ENCODE data around the gene PAK2. TPM values are rescaled to one million over a fixed set of nuclear protein-coding genes. Genes with fewer than 3 reads are reported as not detected.

PAK2 gene
- total RNA-seq, 2 donors from 2014 or later, result 37.4 to 48.3 TPM

DNA sequence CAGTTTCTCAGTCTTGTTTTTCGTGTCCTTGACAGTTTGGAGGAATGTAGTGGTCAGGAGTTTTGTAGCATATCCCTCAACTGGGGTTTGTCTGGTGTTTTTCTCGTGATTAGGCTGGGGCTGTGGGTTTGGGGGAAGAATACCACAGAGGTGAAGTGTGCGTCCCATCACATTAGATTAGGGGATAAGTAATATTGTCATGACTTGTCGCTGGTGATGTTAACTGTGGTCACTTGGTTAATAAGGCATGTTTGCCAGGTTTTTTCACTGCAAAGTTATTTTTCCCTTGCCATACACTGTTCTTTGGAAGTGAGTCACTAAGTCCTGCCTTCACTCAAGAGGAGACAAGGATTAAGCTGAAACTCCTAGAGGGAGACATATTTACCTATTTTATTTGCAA is 39.1 kb downstream of the PAK2 start:
- 30% methylated on average over 4 of the region's 4 CpGs for WGBS
- no peak overlapping the region for H3K27ac ChIP-seq

GRCh38 chr3:196782511-196782910 is 42.9 kb downstream of the PAK2 start:
- TF ChIP-seq POLR2A (IDR thresholded peaks at IDR 0.05), result no peak
- TF ChIP-seq, protein P1, sequence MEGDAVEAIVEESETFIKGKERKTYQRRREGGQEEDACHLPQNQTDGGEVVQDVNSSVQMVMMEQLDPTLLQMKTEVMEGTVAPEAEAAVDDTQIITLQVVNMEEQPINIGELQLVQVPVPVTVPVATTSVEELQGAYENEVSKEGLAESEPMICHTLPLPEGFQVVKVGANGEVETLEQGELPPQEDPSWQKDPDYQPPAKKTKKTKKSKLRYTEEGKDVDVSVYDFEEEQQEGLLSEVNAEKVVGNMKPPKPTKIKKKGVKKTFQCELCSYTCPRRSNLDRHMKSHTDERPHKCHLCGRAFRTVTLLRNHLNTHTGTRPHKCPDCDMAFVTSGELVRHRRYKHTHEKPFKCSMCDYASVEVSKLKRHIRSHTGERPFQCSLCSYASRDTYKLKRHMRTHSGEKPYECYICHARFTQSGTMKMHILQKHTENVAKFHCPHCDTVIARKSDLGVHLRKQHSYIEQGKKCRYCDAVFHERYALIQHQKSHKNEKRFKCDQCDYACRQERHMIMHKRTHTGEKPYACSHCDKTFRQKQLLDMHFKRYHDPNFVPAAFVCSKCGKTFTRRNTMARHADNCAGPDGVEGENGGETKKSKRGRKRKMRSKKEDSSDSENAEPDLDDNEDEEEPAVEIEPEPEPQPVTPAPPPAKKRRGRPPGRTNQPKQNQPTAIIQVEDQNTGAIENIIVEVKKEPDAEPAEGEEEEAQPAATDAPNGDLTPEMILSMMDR (IDR thresholded peaks at IDR 0.05), result no peak
- TF ChIP-seq POLR2AphosphoS5 (IDR thresholded peaks at IDR 0.05), result no peak
- Histone ChIP-seq H3K4me1 (replicated peaks) (no peaks in the 10 kb centered on the region), H3K36me3 (no peaks in the 10 kb centered on the region), H3K27ac (no peak overlapping the region), H3K27me3 (replicated peaks; ENCODE audit: insufficient read depth) (no peaks in the 10 kb centered on the region), H3K9me3 (no peaks in the 10 kb centered on the region), H3K4me3 (no peak overlapping the region)
- intact Hi-C loops (cut with DNase I), result no loop called here
- DNase-seq (ENCODE audit: low spot score), result no peak
- WGBS, result 93% methylated on average over 4 of the region's 4 CpGs

More for the DNA sequence above, 39.1 kb downstream of the PAK2 start:
- no peak overlapping the region for H3K4me3 ChIP-seq
- no peaks in the 10 kb centered on the region for H3K4me1 ChIP-seq (replicated peaks)
- intact Hi-C loops (cut with DNase I), result no loop called here
- TF ChIP-seq POLR2AphosphoS5 (IDR thresholded peaks at IDR 0.05) (no peak), POLR2A (IDR thresholded peaks at IDR 0.05) (no peak)
- TF ChIP-seq, protein P1 (IDR thresholded peaks at IDR 0.05), result no peak
- no peaks in the 10 kb centered on the region for H3K27me3 ChIP-seq (replicated peaks; ENCODE audit: insufficient read depth)
- DNase-seq (ENCODE audit: low spot score), result no peak
- no peaks in the 10 kb centered on the region for H3K36me3 ChIP-seq
- no peaks in the 10 kb centered on the region for H3K9me3 ChIP-seq

GRCh38 chr3:196788528-196788927 is 48.9 kb downstream of the PAK2 start:
- WGBS, result 43% methylated on average over 5 of the region's 5 CpGs
- Histone ChIP-seq H3K4me1 (replicated peaks) (no peaks in the 10 kb centered on the region), H3K27ac (no peak overlapping the region), H3K27me3 (replicated peaks; ENCODE audit: insufficient read depth) (no peaks in the 10 kb centered on the region), H3K36me3 (no peaks in the 10 kb centered on the region), H3K4me3 (no peak overlapping the region), H3K9me3 (no peaks in the 10 kb centered on the region)
- DNase-seq (ENCODE audit: low spot score), result no peak
- TF ChIP-seq POLR2A (IDR thresholded peaks at IDR 0.05) (no peak), POLR2AphosphoS5 (IDR thresholded peaks at IDR 0.05) (no peak)
- TF ChIP-seq, protein P1 (IDR thresholded peaks at IDR 0.05), result no peak
- intact Hi-C loops (cut with DNase I), result no loop called here

- H3K27me3 ChIP-seq (replicated peaks; ENCODE audit: insufficient read depth), result no peaks in the 10 kb centered on the region
- TF ChIP-seq POLR2A (IDR thresholded peaks at IDR 0.05) (no peak), POLR2AphosphoS5 (IDR thresholded peaks at IDR 0.05) (no peak)
- TF ChIP-seq, protein P1 (IDR thresholded peaks at IDR 0.05), result no peak
- 90% methylated on average over 6 of the region's 6 CpGs for WGBS
- H3K27ac ChIP-seq, result no peak overlapping the region
- no peaks in the 10 kb centered on the region for H3K9me3 ChIP-seq
- intact Hi-C loops (cut with DNase I), result no loop called here
- no peak overlapping the region for H3K4me3 ChIP-seq
- no peaks in the 10 kb centered on the region for H3K4me1 ChIP-seq (replicated peaks)
- no peak for DNase-seq (ENCODE audit: low spot score)
- H3K36me3 ChIP-seq, result no peaks in the 10 kb centered on the region
These were observed 50.3 kb downstream of the PAK2 start for GRCh38 chr3:196789885-196790359.

DNA sequence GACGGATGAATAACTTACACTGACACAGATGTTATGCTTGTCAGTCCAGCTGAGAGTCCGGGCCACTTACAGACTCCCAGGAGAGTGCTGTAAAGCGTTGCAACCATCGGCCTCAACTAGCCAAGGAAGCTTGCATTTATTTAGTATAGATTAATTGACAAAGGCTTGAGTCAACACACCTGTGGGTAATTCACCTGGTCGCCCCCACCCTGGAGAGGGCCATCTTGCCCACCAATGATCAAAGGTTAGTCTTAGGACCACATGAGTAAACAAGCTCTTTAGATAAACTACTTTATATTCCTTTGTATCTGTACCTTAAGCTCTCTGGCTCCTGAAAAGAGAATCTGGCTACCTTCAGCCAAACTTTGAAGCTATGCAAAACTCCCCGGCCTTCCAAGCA is 51.0 kb downstream of the PAK2 start:
- no peak for TF ChIP-seq POLR2A (IDR thresholded peaks at IDR 0.05)
- TF ChIP-seq POLR2AphosphoS5 (IDR thresholded peaks at IDR 0.05), result no peak
- TF ChIP-seq, protein P1 (IDR thresholded peaks at IDR 0.05), result no peak
- Histone ChIP-seq H3K27me3 (replicated peaks; ENCODE audit: insufficient read depth) (no peaks in the 10 kb centered on the region), H3K4me1 (replicated peaks) (no peaks in the 10 kb centered on the region), H3K4me3 (no peak overlapping the region), H3K27ac (no peak overlapping the region), H3K9me3 (no peaks in the 10 kb centered on the region), H3K36me3 (no peaks in the 10 kb centered on the region)
- WGBS, result 88% methylated on average over 6 of the region's 6 CpGs
- DNase-seq (ENCODE audit: low spot score), result no peak
- intact Hi-C loops (cut with DNase I), result no loop called here
